Parathyroid adenoma (tissue), 2 donors: ENCODE data around the gene CHST3.

Experiments
- H2AFZ ChIP-seq: fragments of 300-600 bp; sonication (generic); one replicate; pipeline ENCODE4 v1.7.0; 2017; ENCODE audit warnings: antibody characterized with exemption, mild to moderate bottlenecking
- H3K27ac ChIP-seq: fragments of 300-600 bp; sonication (generic); one replicate; pipeline ENCODE4 v1.7.0; 2017
- H3K27me3 ChIP-seq: fragments of 300-600 bp; sonication (generic); one replicate; pipeline ENCODE4 v1.7.0; 2017; ENCODE audit warnings: low read length; ENCODE audit not compliant: control insufficient read depth, insufficient read depth
- H3K36me3 ChIP-seq: fragments of 300-600 bp; sonication (generic); one replicate; pipeline ENCODE4 v1.7.0; 2017; ENCODE audit warnings: low read length; ENCODE audit not compliant: control insufficient read depth, insufficient read depth
- H3K4me1 ChIP-seq: fragments of 300-600 bp; sonication (generic); one replicate; pipeline ENCODE4 v1.7.0; 2017; ENCODE audit warnings: control low read depth
- H3K4me2 ChIP-seq: fragments of 300-600 bp; sonication (generic); one replicate; pipeline ENCODE4 v1.7.0; 2017; ENCODE audit warnings: low read length
- H3K4me3 ChIP-seq: fragments of 300-600 bp; sonication (generic); one replicate; pipeline ENCODE4 v1.7.0; 2017; ENCODE audit warnings: low read depth, low read length
- H3K79me2 ChIP-seq: fragments of 300-600 bp; sonication (generic); one replicate; pipeline ENCODE4 v1.7.0; 2017; ENCODE audit warnings: control low read depth
- H3K9ac ChIP-seq: fragments of 300-600 bp; sonication (generic); one replicate; pipeline ENCODE4 v1.7.0; 2017; ENCODE audit warnings: mild to moderate bottlenecking
- H3K9me3 ChIP-seq: fragments of 300-600 bp; sonication (generic); one replicate; pipeline ENCODE4 v1.7.0; 2017; ENCODE audit warnings: low read length; ENCODE audit not compliant: control insufficient read depth
- TF ChIP-seq, protein P1 (sequence below): fragments of 300-600 bp; sonication (generic); IDR thresholded peaks from one replicate; pipeline ENCODE4 v1.7.0; 2017; ENCODE audit warnings: antibody characterized with exemption, mild to moderate bottlenecking
- donor health status: primary hyperparathyroidism.

The CHST3 gene

GRCh38 chr10:71989661-71990454, 25.7 kb downstream of the CHST3 start:
- TF ChIP-seq, protein P1, sequence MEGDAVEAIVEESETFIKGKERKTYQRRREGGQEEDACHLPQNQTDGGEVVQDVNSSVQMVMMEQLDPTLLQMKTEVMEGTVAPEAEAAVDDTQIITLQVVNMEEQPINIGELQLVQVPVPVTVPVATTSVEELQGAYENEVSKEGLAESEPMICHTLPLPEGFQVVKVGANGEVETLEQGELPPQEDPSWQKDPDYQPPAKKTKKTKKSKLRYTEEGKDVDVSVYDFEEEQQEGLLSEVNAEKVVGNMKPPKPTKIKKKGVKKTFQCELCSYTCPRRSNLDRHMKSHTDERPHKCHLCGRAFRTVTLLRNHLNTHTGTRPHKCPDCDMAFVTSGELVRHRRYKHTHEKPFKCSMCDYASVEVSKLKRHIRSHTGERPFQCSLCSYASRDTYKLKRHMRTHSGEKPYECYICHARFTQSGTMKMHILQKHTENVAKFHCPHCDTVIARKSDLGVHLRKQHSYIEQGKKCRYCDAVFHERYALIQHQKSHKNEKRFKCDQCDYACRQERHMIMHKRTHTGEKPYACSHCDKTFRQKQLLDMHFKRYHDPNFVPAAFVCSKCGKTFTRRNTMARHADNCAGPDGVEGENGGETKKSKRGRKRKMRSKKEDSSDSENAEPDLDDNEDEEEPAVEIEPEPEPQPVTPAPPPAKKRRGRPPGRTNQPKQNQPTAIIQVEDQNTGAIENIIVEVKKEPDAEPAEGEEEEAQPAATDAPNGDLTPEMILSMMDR: no peak
- no peak overlapping the region for H2AFZ ChIP-seq
- no peaks in the 10 kb centered on the region for H3K36me3 ChIP-seq
- no peaks in the 10 kb centered on the region for H3K9me3 ChIP-seq
- no peak overlapping the region for H3K9ac ChIP-seq
- no peak overlapping the region for H3K27ac ChIP-seq
- no peak overlapping the region for H3K4me2 ChIP-seq
- H3K4me3 ChIP-seq: no peak overlapping the region
- H3K27me3 ChIP-seq: no peaks in the 10 kb centered on the region
- H3K79me2 ChIP-seq: no peaks in the 10 kb centered on the region
- no peaks in the 10 kb centered on the region for H3K4me1 ChIP-seq

- H2AFZ ChIP-seq: no peak overlapping the region
- H3K36me3 ChIP-seq: no peaks in the 10 kb centered on the region
- no peaks in the 10 kb centered on the region for H3K79me2 ChIP-seq
- no peak overlapping the region for H3K4me3 ChIP-seq
- H3K4me1 ChIP-seq: no peaks in the 10 kb centered on the region
- no peak overlapping the region for H3K9ac ChIP-seq
- TF ChIP-seq, protein P1: no peak
- no peak overlapping the region for H3K4me2 ChIP-seq
- no peaks in the 10 kb centered on the region for H3K27me3 ChIP-seq
- H3K9me3 ChIP-seq: no peaks in the 10 kb centered on the region
- H3K27ac ChIP-seq: no peak overlapping the region
Observed at GRCh38 chr10:71990706-71991269, 26.6 kb downstream of the CHST3 start.

GRCh38 chr10:71995449-71995848, 31.3 kb downstream of the CHST3 start:
- H2AFZ ChIP-seq: no peak overlapping the region
- H3K4me2 ChIP-seq: no peak overlapping the region
- no peak overlapping the region for H3K9ac ChIP-seq
- H3K4me3 ChIP-seq: no peak overlapping the region
- H3K27me3 ChIP-seq: no peaks in the 10 kb centered on the region
- H3K36me3 ChIP-seq: no peaks in the 10 kb centered on the region
- H3K4me1 ChIP-seq: no peaks in the 10 kb centered on the region
- no peaks in the 10 kb centered on the region for H3K79me2 ChIP-seq
- TF ChIP-seq, protein P1: no peak
- H3K9me3 ChIP-seq: no peaks in the 10 kb centered on the region
- H3K27ac ChIP-seq: no peak overlapping the region

DNA sequence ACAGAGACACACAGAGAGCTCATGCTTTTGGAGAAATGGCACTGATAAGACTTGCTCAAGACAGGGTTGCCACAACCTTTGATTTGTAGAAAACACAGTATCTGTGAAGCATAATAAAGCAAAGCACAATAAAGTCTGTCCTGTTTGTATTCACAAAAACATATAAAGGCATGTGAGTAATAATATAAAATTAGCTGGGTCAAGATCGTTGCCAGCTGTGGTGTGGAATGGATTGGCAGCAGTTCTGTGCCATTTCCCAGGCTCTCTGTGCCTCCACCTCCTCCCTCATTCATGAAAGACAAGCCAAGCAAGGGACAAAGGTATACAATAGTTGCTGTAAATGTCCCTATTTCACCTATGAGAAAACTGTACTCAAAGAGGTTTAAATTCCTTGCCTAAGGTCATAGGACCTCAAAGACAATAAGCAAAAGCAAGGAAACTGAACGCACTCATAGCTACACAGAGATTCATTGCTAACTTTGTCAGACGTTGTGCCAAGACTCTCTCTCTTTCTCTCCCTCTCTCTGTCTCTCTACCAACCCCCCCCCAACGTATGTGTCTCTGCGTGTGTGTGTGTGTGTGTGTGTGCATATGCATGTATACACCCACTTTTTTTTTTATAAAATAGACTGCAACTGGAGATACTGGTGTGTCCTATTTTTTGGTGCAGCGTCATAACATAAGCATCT, 31.8 kb downstream of the CHST3 start:
- no peaks in the 10 kb centered on the region for H3K9me3 ChIP-seq
- H3K4me3 ChIP-seq: no peak overlapping the region
- no peaks in the 10 kb centered on the region for H3K4me1 ChIP-seq
- no peak overlapping the region for H3K4me2 ChIP-seq
- TF ChIP-seq, protein P1: no peak
- H3K27me3 ChIP-seq: no peaks in the 10 kb centered on the region
- H3K79me2 ChIP-seq: no peaks in the 10 kb centered on the region
- no peak overlapping the region for H3K27ac ChIP-seq
- no peaks in the 10 kb centered on the region for H3K36me3 ChIP-seq
- H2AFZ ChIP-seq: no peak overlapping the region
- H3K9ac ChIP-seq: no peak overlapping the region
